Measurements from ENCODE around the gene HES5.
A peak's percentile ranks its signal among the peaks of the same experiment; 100 is the strongest.
"Not testable (repeated sequence)": the region's sequence is repeated elsewhere in the genome, so short reads cannot be mapped to it uniquely, and the experiment has no call there.

Gene HES5

GRCh38 chr1:2554621-2555387 lies 24.7 kb upstream of the HES5 start:
- no peak overlapping the region for H3K27ac ChIP-seq (ENCODE audit: insufficient read depth, low read depth, low read length, poor library complexity, severe bottlenecking)
- no peaks in the 10 kb centered on the region for H3K27me3 ChIP-seq (ENCODE audit: control insufficient read depth, insufficient read depth, low read length, poor library complexity, severe bottlenecking)
- 86 to 87% methylated on average over 19 of the region's 19 CpGs for WGBS, 2 experiments
- no peaks in the 10 kb centered on the region for H3K9me3 ChIP-seq (ENCODE audit: control insufficient read depth, low read length)
- H3K4me1 ChIP-seq (ENCODE audit: control insufficient read depth, insufficient read depth, low read length), result peaks cover 6% of the 10 kb centered on the region
- H3K36me3 ChIP-seq (ENCODE audit: control insufficient read depth, insufficient read depth, low read length), result no peaks in the 10 kb centered on the region
- no peak overlapping the region for H3K4me3 ChIP-seq (ENCODE audit: insufficient read depth, low read depth, low read length)

DNA sequence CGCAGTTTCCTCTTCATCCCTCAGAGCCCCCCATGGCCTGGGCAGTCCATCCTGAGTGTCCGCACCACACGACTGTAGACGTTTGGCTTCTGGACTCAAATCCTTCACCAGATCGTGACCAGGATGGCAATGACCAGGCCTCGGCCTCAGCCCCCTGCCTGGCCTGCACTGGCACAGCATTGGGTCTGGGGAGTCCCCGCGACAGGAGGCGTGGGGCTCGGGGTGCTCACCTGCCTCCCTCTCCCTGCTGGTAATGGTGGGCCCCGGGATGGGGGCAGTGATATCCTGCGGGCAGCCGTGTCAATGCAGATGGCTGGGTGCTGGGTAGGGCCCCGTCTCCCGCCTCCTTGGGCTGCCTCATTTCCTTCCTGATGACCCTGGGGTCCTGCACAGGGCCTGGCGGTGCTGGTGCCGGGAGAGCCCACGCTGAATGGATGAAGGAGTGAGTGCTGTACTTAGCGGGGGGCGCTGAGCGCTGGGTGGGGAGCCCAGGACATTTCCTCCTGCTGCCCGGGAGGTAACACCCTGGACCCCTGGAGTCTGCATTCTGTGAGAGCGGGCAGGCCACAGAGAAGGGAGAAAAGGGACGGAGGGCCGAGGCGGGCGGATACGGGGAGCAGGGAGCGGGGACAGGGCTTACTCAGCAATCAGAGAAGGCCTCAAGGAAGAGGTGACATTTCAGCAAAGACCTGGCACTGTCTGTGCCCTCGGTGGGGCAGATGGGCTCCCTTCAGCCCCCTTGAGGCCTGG lies 24.0 kb upstream of the HES5 start:
- H3K36me3 ChIP-seq (ENCODE audit: control insufficient read depth, insufficient read depth, low read length), result no peaks in the 10 kb centered on the region
- no peaks in the 10 kb centered on the region for H3K27me3 ChIP-seq (ENCODE audit: control insufficient read depth, insufficient read depth, low read length, poor library complexity, severe bottlenecking)
- WGBS, 2 experiments, result 93 to 94% methylated on average over 30 of the region's 30 CpGs
- peaks cover 9% of the 10 kb centered on the region for H3K4me1 ChIP-seq (ENCODE audit: control insufficient read depth, insufficient read depth, low read length)
- no peak overlapping the region for H3K27ac ChIP-seq (ENCODE audit: insufficient read depth, low read depth, low read length, poor library complexity, severe bottlenecking)
- H3K4me3 ChIP-seq (ENCODE audit: insufficient read depth, low read depth, low read length), result no peak overlapping the region
- no peaks in the 10 kb centered on the region for H3K9me3 ChIP-seq (ENCODE audit: control insufficient read depth, low read length)

- H3K9me3 ChIP-seq (ENCODE audit: control insufficient read depth, low read length); H3K4me3 ChIP-seq (ENCODE audit: insufficient read depth, low read depth, low read length); H3K27me3 ChIP-seq (ENCODE audit: control insufficient read depth, insufficient read depth, low read length, poor library complexity, severe bottlenecking); H3K36me3 ChIP-seq (ENCODE audit: control insufficient read depth, insufficient read depth, low read length); H3K27ac ChIP-seq (ENCODE audit: insufficient read depth, low read depth, low read length, poor library complexity, severe bottlenecking): not testable (repeated sequence)
- H3K4me1 ChIP-seq (ENCODE audit: control insufficient read depth, insufficient read depth, low read length), result peaks cover 18% of the 10 kb centered on the region
- 68 to 74% methylated on average over 7 of the region's 9 CpGs for WGBS, 2 experiments
Observed at GRCh38 chr1:2553076-2553475, 23.0 kb upstream of the HES5 start.

DNA sequence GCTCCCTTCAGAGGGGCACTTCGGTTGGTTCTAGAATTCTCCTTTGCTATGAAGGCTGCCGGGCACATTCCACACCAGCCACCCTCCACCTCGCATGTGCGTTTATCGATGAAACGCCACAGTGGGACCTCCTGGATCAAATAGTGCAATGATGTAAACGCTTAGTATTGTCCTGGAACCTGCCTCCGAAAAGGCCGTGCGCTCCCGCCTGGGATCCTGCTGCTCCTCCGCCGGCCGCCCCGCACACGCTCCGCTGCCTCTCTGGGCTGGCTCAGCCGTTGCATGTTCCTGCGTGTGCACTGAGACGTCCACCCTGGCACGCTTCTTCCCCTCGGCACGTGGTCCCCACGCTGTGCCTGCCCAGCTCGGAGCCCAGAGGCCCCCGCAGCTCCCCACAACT lies 22.1 kb upstream of the HES5 start:
- H3K4me1 ChIP-seq (ENCODE audit: control insufficient read depth, insufficient read depth, low read length), result peaks cover 26% of the 10 kb centered on the region
- no peaks in the 10 kb centered on the region for H3K27me3 ChIP-seq (ENCODE audit: control insufficient read depth, insufficient read depth, low read length, poor library complexity, severe bottlenecking)
- H3K4me3 ChIP-seq (ENCODE audit: insufficient read depth, low read depth, low read length), result no peak overlapping the region
- H3K27ac ChIP-seq (ENCODE audit: insufficient read depth, low read depth, low read length, poor library complexity, severe bottlenecking), result no peak overlapping the region
- H3K9me3 ChIP-seq (ENCODE audit: control insufficient read depth, low read length), result no peaks in the 10 kb centered on the region
- no peaks in the 10 kb centered on the region for H3K36me3 ChIP-seq (ENCODE audit: control insufficient read depth, insufficient read depth, low read length)
- 94% methylated on average over 23 to 26 of the region's 26 CpGs for whole genome bisulfite sequencing, 2 experiments

GRCh38 chr1:2551544-2551943 lies 21.5 kb upstream of the HES5 start:
- H3K27ac ChIP-seq (ENCODE audit: insufficient read depth, low read depth, low read length, poor library complexity, severe bottlenecking); H3K9me3 ChIP-seq (ENCODE audit: control insufficient read depth, low read length); H3K36me3 ChIP-seq (ENCODE audit: control insufficient read depth, insufficient read depth, low read length); H3K27me3 ChIP-seq (ENCODE audit: control insufficient read depth, insufficient read depth, low read length, poor library complexity, severe bottlenecking); H3K4me3 ChIP-seq (ENCODE audit: insufficient read depth, low read depth, low read length): not testable (repeated sequence)
- H3K4me1 ChIP-seq (ENCODE audit: control insufficient read depth, insufficient read depth, low read length), result peaks cover 24% of the 10 kb centered on the region
- 92 to 93% methylated on average over 9 of the region's 9 CpGs for WGBS, 2 experiments

GRCh38 chr1:2550309-2550861 lies 20.3 kb upstream of the HES5 start:
- not testable (repeated sequence) for H3K27me3 ChIP-seq (ENCODE audit: control insufficient read depth, insufficient read depth, low read length, poor library complexity, severe bottlenecking); H3K27ac ChIP-seq (ENCODE audit: insufficient read depth, low read depth, low read length, poor library complexity, severe bottlenecking); H3K4me3 ChIP-seq (ENCODE audit: insufficient read depth, low read depth, low read length); H3K9me3 ChIP-seq (ENCODE audit: control insufficient read depth, low read length); H3K36me3 ChIP-seq (ENCODE audit: control insufficient read depth, insufficient read depth, low read length)
- 80 to 89% methylated on average over 11 of the region's 12 CpGs for WGBS, 2 experiments
- peaks cover 25% of the 10 kb centered on the region for H3K4me1 ChIP-seq (ENCODE audit: control insufficient read depth, insufficient read depth, low read length)

DNA sequence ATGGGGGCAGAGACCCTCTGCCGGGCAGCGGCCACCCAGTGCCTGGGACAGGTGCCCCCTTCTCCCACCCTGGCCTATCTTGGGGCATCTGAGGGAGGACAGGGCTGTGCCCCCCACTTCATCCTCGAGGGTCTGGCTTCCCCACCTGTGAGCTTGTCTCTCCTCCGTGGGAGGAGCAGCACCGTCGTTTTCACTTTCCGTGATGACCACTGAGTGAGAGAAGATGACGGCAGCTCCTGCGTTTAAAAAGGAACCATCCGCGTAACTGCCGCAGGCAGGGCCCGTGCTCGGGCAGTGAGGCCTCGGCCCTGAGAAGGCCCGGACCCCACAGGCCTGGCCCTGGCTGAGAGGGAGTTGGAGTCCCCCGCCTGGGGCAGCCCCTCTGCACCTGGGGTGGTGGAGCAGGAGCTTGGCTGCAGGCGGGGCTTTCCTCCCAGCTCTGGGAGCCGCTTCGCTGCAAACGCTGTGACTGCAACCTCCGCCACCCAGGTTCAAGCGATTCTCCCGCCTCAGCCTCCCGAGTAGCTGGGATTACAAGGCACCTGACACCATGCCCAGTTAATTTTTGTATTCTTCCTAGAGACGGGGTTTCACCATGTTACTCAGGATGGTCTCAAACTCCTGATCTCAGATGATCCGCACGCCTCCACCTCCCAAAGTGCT lies 19.4 kb upstream of the HES5 start:
- H3K9me3 ChIP-seq (ENCODE audit: control insufficient read depth, low read length); H3K27ac ChIP-seq (ENCODE audit: insufficient read depth, low read depth, low read length, poor library complexity, severe bottlenecking); H3K4me3 ChIP-seq (ENCODE audit: insufficient read depth, low read depth, low read length); H3K36me3 ChIP-seq (ENCODE audit: control insufficient read depth, insufficient read depth, low read length); H3K27me3 ChIP-seq (ENCODE audit: control insufficient read depth, insufficient read depth, low read length, poor library complexity, severe bottlenecking): not testable (repeated sequence)
- peaks cover 34% of the 10 kb centered on the region for H3K4me1 ChIP-seq (ENCODE audit: control insufficient read depth, insufficient read depth, low read length)
- 86% methylated on average over 19 to 21 of the region's 28 CpGs for WGBS, 2 experiments

DNA sequence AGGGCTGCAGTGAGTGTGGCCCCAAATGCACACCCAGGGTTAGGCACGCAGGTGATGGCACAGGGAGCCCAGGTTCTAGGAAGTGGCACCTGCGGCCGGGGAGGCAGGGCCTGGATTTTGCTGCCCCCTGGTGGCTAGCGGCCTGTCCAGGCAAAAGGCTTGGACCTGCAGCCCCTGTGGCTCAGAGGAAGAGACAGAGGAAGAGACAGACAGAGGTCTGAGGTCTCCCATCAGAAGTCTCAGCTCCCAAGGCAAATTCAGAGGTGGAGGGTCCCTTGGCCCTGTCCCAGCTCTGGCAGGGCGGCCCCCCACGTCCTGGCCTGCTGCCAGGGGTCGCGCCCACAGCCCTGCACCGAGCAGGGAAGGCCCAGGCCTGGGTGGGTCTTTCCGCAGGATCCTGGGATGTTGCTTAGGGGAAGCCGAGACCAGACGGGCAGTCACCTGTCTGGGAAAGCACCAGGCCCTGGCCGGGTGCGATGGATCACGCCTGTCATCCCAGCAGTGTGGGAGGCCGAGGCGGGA lies 18.1 kb upstream of the HES5 start:
- Histone ChIP-seq H3K27ac (ENCODE audit: insufficient read depth, low read depth, low read length, poor library complexity, severe bottlenecking) (peak overlapping the region; percentile 3), H3K27me3 (ENCODE audit: control insufficient read depth, insufficient read depth, low read length, poor library complexity, severe bottlenecking) (no peaks in the 10 kb centered on the region), H3K4me3 (ENCODE audit: insufficient read depth, low read depth, low read length) (peak overlapping the region; percentile 56), H3K36me3 (ENCODE audit: control insufficient read depth, insufficient read depth, low read length) (no peaks in the 10 kb centered on the region), H3K9me3 (ENCODE audit: control insufficient read depth, low read length) (no peaks in the 10 kb centered on the region), H3K4me1 (ENCODE audit: control insufficient read depth, insufficient read depth, low read length) (peaks cover 48% of the 10 kb centered on the region)
- WGBS, 2 experiments, result 43 to 45% methylated on average over 17 of the region's 17 CpGs

DNA sequence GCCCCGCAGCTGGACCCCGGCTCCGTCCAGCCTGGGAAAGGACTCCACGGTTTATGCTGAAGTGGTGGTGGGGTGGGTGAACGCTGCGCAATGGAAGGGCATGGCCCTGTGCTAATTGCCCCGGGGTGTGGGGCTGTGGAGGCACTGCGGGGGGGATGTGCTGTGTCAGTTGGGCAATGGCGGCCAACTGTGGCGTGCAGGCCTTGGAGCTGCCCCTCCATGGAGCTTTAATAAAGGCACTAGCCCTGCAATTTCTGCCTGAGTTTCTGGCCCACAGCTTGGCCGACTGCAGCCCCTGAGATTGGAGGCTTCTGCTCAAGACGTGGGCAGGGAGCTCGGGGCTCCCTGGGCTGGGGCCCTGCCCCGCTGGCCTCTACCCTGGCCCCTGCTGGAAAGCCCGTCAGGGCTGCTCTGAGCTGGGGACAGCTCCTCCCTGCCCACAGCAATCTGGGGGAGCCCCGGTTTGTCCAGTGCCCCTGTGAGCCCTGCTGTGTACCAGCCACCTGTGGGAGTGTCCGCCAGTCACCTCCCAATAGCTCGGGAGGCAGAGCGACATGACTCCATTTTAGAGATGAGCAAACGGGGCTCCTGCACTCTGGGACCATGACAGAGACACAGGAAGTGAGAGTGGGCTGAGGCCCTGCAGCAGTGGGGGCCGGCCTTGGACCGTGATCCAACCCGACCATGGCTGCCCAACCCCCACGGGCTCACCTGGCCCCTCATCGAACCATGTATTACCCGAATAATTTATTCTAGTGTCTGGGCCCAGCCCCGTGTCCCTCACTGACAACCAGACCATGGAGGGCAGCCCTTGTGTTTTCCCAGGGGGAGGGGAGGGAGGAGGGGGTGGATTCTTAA lies 17.4 kb upstream of the HES5 start:
- Histone ChIP-seq H3K4me1 (ENCODE audit: control insufficient read depth, insufficient read depth, low read length) (peaks cover 55% of the 10 kb centered on the region), H3K4me3 (ENCODE audit: insufficient read depth, low read depth, low read length) (peak overlapping the region; percentile 56), H3K27ac (ENCODE audit: insufficient read depth, low read depth, low read length, poor library complexity, severe bottlenecking) (peak overlapping the region; percentile 87), H3K9me3 (ENCODE audit: control insufficient read depth, low read length) (no peaks in the 10 kb centered on the region), H3K36me3 (ENCODE audit: control insufficient read depth, insufficient read depth, low read length) (no peaks in the 10 kb centered on the region), H3K27me3 (ENCODE audit: control insufficient read depth, insufficient read depth, low read length, poor library complexity, severe bottlenecking) (no peaks in the 10 kb centered on the region)
- WGBS, 2 experiments, result 12 to 13% methylated on average over 27 of the region's 27 CpGs
